ENCODE results near the gene NME2.

The NME2 gene

GRCh38 chr17:51217946-51218345, 51.7 kb downstream of the NME2 start:
- no peak for TF ChIP-seq GATA3 (IDR thresholded peaks at IDR 0.05; ENCODE audit: low read depth, low read length)
- no peak for TF ChIP-seq GATA2 (IDR thresholded peaks at IDR 0.05; ENCODE audit: low read depth, low read length)

GRCh38 chr17:51221322-51221721, 55.1 kb downstream of the NME2 start:
- TF ChIP-seq GATA3 (IDR thresholded peaks at IDR 0.05; ENCODE audit: low read depth, low read length), result no peak
- no peak for TF ChIP-seq GATA2 (IDR thresholded peaks at IDR 0.05; ENCODE audit: low read depth, low read length)

All from SH-SY5Y (cell line).